Measurements from ENCODE around the gene TMEM154. TPM values are rescaled to one million over a fixed set of nuclear protein-coding genes. Genes with fewer than 3 reads are reported as not detected.

The TMEM154 gene
- total RNA-seq, 5 donors from 2014 or later (not counting 1 experiment from before 2014, with no cell fraction given) = 19.3 to 28.5 (median 24.6) TPM

DNA sequence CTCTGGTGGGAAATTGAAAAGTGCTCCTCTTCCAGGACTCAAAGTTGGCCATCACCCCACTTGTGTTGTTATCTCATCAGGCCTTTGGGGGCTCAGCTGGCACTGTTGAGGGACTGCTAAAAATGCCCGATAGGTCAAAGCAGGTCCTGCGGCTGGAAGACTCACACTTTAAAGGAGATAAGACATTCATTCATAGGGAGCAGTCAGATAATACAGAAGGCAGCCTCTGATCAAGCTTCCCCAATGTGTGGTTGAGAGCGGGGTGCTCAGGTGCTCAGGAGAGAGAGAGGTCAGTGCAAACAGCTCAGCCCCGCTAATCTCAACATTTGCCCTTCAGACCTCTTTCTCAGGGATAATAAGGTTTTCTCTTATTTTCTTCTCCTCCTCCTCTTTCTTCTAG, 70.3 kb downstream of the TMEM154 start:
- H3K36me3 ChIP-seq (ENCODE audit: control insufficient read depth in 2 of 2, extremely low read depth in 1 of 2, insufficient read depth in 1 of 2, low read length in 1 of 2) = no peaks in the 10 kb centered on the region
- Mint-ChIP-seq H3K9me3 (no peaks in the 10 kb centered on the region), H3K4me3 (no peak overlapping the region), H3K27ac (no peak overlapping the region), H3K27me3 (peaks cover 0 to 10% of the 10 kb centered on the region in 2 donors), H3K36me3 (peaks cover 4% of the 10 kb centered on the region), H3K4me1 (peaks cover 0 to 11% (median 9%) of the 10 kb centered on the region in 3 donors)
- peaks cover 0 to 5% of the 10 kb centered on the region in 2 experiments for H3K27me3 ChIP-seq (replicated peaks in 1 of 2; ENCODE audit: control insufficient read depth in 2 of 2, extremely low read depth in 1 of 2, insufficient read depth in 2 of 2, low read length in 1 of 2)
- DNase-seq (no peak), ATAC-seq (replicated peaks in 1 of 4) (no peak)
- no CpG with 5 or more reads among the region's 4 CpGs for WGBS (ENCODE audit: insufficient coverage)
- ChIA-PET CTCF (no interaction called here), POLR2A (no interaction called here)
- H3K27ac ChIP-seq (ENCODE audit: low read length) = no peak overlapping the region
- H3K9me3 ChIP-seq = no peaks in the 10 kb centered on the region
- no peaks in the 10 kb centered on the region for H3K4me1 ChIP-seq (ENCODE audit: control insufficient read depth in 1 of 2, extremely low read depth in 1 of 2, insufficient read depth in 2 of 2, low read length in 2 of 2)
- no peak overlapping the region for H3K4me3 ChIP-seq (ENCODE audit: control insufficient read depth in 1 of 2, extremely low read depth in 1 of 2, low read length in 1 of 2)

DNA sequence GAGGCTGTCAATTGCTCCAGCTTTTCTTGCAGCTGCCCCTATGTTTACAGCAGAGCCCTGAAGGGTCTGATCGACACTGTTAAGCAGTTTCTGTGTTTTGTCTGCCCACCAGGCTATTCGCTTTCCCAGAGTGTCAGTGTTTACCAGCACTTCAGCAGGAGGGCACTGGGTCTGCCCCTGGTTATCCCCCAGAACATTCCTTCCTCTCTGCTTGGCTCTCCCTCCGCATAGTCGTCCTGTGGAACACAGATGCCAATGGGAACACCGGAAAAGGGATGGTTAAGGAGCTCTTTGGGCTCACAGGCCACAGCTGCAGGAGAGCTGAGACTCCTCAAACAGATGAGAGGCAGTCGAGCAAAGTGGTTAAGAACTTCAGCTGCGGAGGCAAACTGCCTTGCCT, 72.6 kb downstream of the TMEM154 start:
- Mint-ChIP-seq H3K4me3 (no peak overlapping the region), H3K27ac (peak overlapping the region; percentile 71 to 82), H3K27me3 (no peaks in the 10 kb centered on the region), H3K36me3 (no peaks in the 10 kb centered on the region), H3K9me3 (no peaks in the 10 kb centered on the region), H3K4me1 (peaks cover 0 to 11% (median 9%) of the 10 kb centered on the region in 3 donors)
- Histone ChIP-seq H3K4me3 (ENCODE audit: control insufficient read depth in 1 of 2, extremely low read depth in 1 of 2, low read length in 1 of 2) (no peak overlapping the region), H3K9me3 (no peaks in the 10 kb centered on the region), H3K27me3 (replicated peaks in 1 of 2; ENCODE audit: control insufficient read depth in 2 of 2, extremely low read depth in 1 of 2, insufficient read depth in 2 of 2, low read length in 1 of 2) (no peaks in the 10 kb centered on the region), H3K27ac (ENCODE audit: low read length) (no peak overlapping the region), H3K36me3 (ENCODE audit: control insufficient read depth in 2 of 2, extremely low read depth in 1 of 2, insufficient read depth in 1 of 2, low read length in 1 of 2) (no peaks in the 10 kb centered on the region), H3K4me1 (ENCODE audit: control insufficient read depth in 1 of 2, extremely low read depth in 1 of 2, insufficient read depth in 2 of 2, low read length in 2 of 2) (no peaks in the 10 kb centered on the region)
- no peak for DNase-seq
- ChIA-PET CTCF (no interaction called here), POLR2A (no interaction called here)
- 63% methylated on average over 7 of the region's 7 CpGs for WGBS (ENCODE audit: insufficient coverage)
- no peak for ATAC-seq (replicated peaks in 1 of 4)

DNA sequence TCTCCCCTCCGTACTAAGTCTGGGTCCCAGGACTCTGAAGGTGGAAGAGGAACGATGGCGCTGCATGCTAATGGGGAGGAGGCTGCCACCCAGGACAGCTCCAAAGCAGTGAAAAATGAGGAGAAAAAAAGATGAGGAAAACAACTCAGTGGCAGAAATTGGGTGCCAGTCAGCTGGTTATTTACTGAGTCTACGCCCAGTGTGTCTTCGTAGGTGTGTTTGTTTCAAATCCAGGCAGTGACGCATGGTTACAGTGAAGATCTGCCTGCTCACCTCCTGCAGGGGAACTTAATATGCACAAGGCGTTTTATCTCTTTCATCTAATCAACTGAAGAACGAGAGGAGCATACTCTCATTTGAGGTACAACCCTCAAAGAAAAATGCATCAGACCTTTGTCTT, 73.0 kb downstream of the TMEM154 start:
- H3K4me1 ChIP-seq (ENCODE audit: control insufficient read depth in 1 of 2, extremely low read depth in 1 of 2, insufficient read depth in 2 of 2, low read length in 2 of 2) = no peaks in the 10 kb centered on the region

DNA sequence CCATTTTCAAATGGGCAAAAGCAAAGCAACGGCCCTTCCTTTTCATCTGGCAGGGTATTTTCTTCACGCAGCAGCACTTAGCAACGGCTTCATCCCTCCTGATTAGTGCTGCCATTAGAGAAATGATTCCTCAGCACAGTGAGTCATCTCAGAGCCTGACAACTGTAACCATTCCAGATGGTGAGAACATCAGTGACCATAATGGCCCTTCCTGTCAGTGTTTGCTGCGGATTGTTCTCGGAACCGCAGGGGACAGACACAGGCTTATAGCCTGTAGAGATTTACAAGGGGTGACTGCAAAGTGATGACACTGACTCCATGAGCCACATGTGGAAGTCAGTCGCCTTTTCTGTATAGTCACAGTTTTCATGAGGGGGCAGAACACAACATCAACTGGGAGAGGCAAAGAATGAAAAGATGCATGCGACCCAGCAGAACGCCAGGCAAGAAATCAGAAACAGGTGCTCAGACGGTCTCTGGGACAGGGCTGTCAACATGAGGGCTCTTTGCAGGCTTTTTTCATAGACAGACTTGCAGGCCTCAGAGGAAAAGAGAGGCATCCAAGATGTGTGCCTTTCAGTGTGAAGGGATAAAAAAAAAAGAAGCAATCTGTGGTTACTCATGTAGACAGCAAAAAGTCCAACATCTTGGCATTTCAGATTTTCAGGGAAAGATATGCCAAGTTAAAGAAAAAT, 74.0 kb downstream of the TMEM154 start:
- Histone ChIP-seq H3K9me3 (no peaks in the 10 kb centered on the region), H3K27me3 (replicated peaks in 1 of 2; ENCODE audit: control insufficient read depth in 2 of 2, extremely low read depth in 1 of 2, insufficient read depth in 2 of 2, low read length in 1 of 2) (no peaks in the 10 kb centered on the region), H3K4me1 (ENCODE audit: control insufficient read depth in 1 of 2, extremely low read depth in 1 of 2, insufficient read depth in 2 of 2, low read length in 2 of 2) (no peaks in the 10 kb centered on the region), H3K4me3 (ENCODE audit: control insufficient read depth in 1 of 2, extremely low read depth in 1 of 2, low read length in 1 of 2) (no peak overlapping the region), H3K27ac (ENCODE audit: low read length) (no peak overlapping the region), H3K36me3 (ENCODE audit: control insufficient read depth in 2 of 2, extremely low read depth in 1 of 2, insufficient read depth in 1 of 2, low read length in 1 of 2) (no peaks in the 10 kb centered on the region)
- Mint-ChIP-seq H3K9me3 (no peaks in the 10 kb centered on the region), H3K4me1 (peaks cover 0 to 10% (median 9%) of the 10 kb centered on the region in 3 donors), H3K27me3 (no peaks in the 10 kb centered on the region), H3K36me3 (no peaks in the 10 kb centered on the region), H3K4me3 (no peak overlapping the region), H3K27ac (no peak overlapping the region)
- ChIA-PET POLR2A (no interaction called here), CTCF (no interaction called here)
- DNase-seq = no peak
- ATAC-seq (replicated peaks in 1 of 4) = no peak
- WGBS (ENCODE audit: insufficient coverage) = 96% methylated on average over 10 of the region's 10 CpGs

More for the DNA sequence above, 73.0 kb downstream of the TMEM154 start:
- Mint-ChIP-seq H3K36me3 (no peaks in the 10 kb centered on the region), H3K27ac (peak overlapping the region; percentile 71 to 82), H3K9me3 (no peaks in the 10 kb centered on the region), H3K4me3 (no peak overlapping the region), H3K4me1 (peaks cover 0 to 11% (median 9%) of the 10 kb centered on the region in 3 donors), H3K27me3 (no peaks in the 10 kb centered on the region)
- ATAC-seq (replicated peaks in 1 of 4) = peak; percentile 71 to 89 (median 78)
- no peaks in the 10 kb centered on the region for H3K27me3 ChIP-seq (replicated peaks in 1 of 2; ENCODE audit: control insufficient read depth in 2 of 2, extremely low read depth in 1 of 2, insufficient read depth in 2 of 2, low read length in 1 of 2)
- peak in 13 of 35 experiments; percentile 2 to 37 (median 12) for DNase-seq
- H3K4me3 ChIP-seq (ENCODE audit: control insufficient read depth in 1 of 2, extremely low read depth in 1 of 2, low read length in 1 of 2) = no peak overlapping the region
- 89% methylated on average over 3 of the region's 8 CpGs for WGBS (ENCODE audit: insufficient coverage)
- POLR2A ChIA-PET = no interaction called here
- no peaks in the 10 kb centered on the region for H3K36me3 ChIP-seq (ENCODE audit: control insufficient read depth in 2 of 2, extremely low read depth in 1 of 2, insufficient read depth in 1 of 2, low read length in 1 of 2)
- H3K9me3 ChIP-seq = no peaks in the 10 kb centered on the region
- CTCF ChIA-PET = no interaction called here
- H3K27ac ChIP-seq (ENCODE audit: low read length) = no peak overlapping the region

DNA sequence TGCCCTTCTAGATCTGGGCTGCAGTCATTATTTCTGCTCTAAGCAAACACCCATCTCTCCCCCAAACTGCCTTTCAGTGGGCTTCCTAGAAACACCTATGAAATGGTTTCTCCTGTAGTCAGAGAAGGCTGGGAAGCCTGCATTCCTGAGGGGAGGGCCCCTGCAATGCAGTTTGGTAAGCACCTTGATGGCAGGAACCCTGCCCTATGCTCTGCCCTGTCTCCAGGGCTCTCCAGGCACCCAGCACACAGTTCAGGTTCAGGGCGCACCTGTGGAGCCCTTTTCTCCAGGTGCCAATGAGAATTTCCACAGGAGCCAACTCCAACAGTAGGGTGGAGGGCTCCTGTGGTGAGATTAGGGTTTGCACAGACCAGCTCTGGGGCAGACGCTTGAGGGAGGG, 74.8 kb downstream of the TMEM154 start:
- ChIA-PET CTCF (no interaction called here), POLR2A (no interaction called here)
- Mint-ChIP-seq H3K4me1 (peaks cover 0 to 9% (median 9%) of the 10 kb centered on the region in 3 donors), H3K4me3 (no peak overlapping the region), H3K27ac (no peak overlapping the region), H3K9me3 (no peaks in the 10 kb centered on the region), H3K27me3 (no peaks in the 10 kb centered on the region), H3K36me3 (no peaks in the 10 kb centered on the region)
- no peak overlapping the region for H3K27ac ChIP-seq (ENCODE audit: low read length)
- DNase-seq = no peak
- no peaks in the 10 kb centered on the region for H3K9me3 ChIP-seq
- no peaks in the 10 kb centered on the region for H3K4me1 ChIP-seq (ENCODE audit: control insufficient read depth in 1 of 2, extremely low read depth in 1 of 2, insufficient read depth in 2 of 2, low read length in 2 of 2)
- ATAC-seq (replicated peaks in 1 of 4) = no peak
- H3K36me3 ChIP-seq (ENCODE audit: control insufficient read depth in 2 of 2, extremely low read depth in 1 of 2, insufficient read depth in 1 of 2, low read length in 1 of 2) = no peaks in the 10 kb centered on the region
- no peaks in the 10 kb centered on the region for H3K27me3 ChIP-seq (replicated peaks in 1 of 2; ENCODE audit: control insufficient read depth in 2 of 2, extremely low read depth in 1 of 2, insufficient read depth in 2 of 2, low read length in 1 of 2)
- WGBS (ENCODE audit: insufficient coverage) = 80% methylated on average over 1 of the region's 2 CpGs
- no peak overlapping the region for H3K4me3 ChIP-seq (ENCODE audit: control insufficient read depth in 1 of 2, extremely low read depth in 1 of 2, low read length in 1 of 2)

DNA sequence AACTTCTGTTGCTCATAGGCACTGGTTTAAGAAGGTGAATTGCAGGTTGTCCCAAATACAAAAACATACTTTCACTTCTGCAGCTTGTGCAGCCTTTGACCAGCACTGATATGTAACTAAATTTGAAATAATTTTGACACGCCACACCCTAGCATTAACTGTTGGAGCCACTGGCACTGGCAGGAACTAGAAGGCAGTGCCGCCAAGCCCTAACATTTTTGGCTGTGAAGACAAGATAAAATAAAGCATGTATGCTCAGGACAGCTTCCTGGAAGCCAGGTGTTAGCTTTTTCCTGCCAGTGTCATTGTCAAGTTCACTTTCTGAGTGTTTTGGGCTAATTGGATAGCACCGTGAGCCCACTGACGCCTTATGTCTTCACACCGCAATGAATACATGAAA, 78.6 kb downstream of the TMEM154 start:
- H3K4me3 ChIP-seq (ENCODE audit: control insufficient read depth in 1 of 2, extremely low read depth in 1 of 2, low read length in 1 of 2) = no peak overlapping the region
- Mint-ChIP-seq H3K4me3 (no peak overlapping the region), H3K27me3 (no peaks in the 10 kb centered on the region), H3K9me3 (no peaks in the 10 kb centered on the region), H3K27ac (no peak overlapping the region), H3K36me3 (no peaks in the 10 kb centered on the region), H3K4me1 (no peaks in the 10 kb centered on the region)
- DNase-seq = no peak
- ATAC-seq (replicated peaks in 1 of 4) = no peak
- H3K9me3 ChIP-seq = no peaks in the 10 kb centered on the region
- H3K27ac ChIP-seq (ENCODE audit: low read length) = no peak overlapping the region
- H3K4me1 ChIP-seq (ENCODE audit: control insufficient read depth in 1 of 2, extremely low read depth in 1 of 2, insufficient read depth in 2 of 2, low read length in 2 of 2) = no peaks in the 10 kb centered on the region
- ChIA-PET POLR2A (no interaction called here), CTCF (no interaction called here)
- H3K27me3 ChIP-seq (replicated peaks in 1 of 2; ENCODE audit: control insufficient read depth in 2 of 2, extremely low read depth in 1 of 2, insufficient read depth in 2 of 2, low read length in 1 of 2) = no peaks in the 10 kb centered on the region
- no peaks in the 10 kb centered on the region for H3K36me3 ChIP-seq (ENCODE audit: control insufficient read depth in 2 of 2, extremely low read depth in 1 of 2, insufficient read depth in 1 of 2, low read length in 1 of 2)
- 87% methylated on average over 3 of the region's 5 CpGs for WGBS (ENCODE audit: insufficient coverage)

DNA sequence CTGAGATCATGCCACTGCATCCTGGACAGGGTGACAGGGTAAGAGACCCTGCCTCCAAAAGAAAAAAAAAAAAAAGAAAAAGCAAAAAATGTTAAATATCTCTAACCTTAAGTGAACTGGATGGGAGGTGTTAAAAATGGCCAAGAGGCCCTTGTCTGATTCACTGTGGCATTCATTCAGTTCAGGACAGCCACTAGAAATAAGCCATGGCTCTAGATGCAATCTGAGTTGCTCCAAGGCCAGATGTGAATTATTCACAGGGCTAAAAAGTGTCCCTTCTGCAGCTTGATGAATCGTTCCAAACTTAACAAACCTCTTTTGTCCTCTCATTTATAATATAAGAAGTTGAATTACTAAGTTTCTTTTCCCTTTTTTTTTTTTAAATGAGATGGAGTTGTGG, 80.2 kb downstream of the TMEM154 start:
- no peaks in the 10 kb centered on the region for H3K27me3 Mint-ChIP-seq
- H3K4me3 Mint-ChIP-seq = no peak overlapping the region
- ChIA-PET POLR2A (no interaction called here), CTCF (no interaction called here)
- DNase-seq (no peak), ATAC-seq (replicated peaks in 1 of 4) (no peak)
- H3K9me3 Mint-ChIP-seq = no peaks in the 10 kb centered on the region
- no peak overlapping the region for H3K27ac ChIP-seq (ENCODE audit: low read length)
- H3K27ac Mint-ChIP-seq = no peak overlapping the region
- no CpG with 5 or more reads among the region's 1 CpG for WGBS (ENCODE audit: insufficient coverage)
- H3K4me1 Mint-ChIP-seq = no peaks in the 10 kb centered on the region
- H3K36me3 ChIP-seq (ENCODE audit: control insufficient read depth in 2 of 2, extremely low read depth in 1 of 2, insufficient read depth in 1 of 2, low read length in 1 of 2) = no peaks in the 10 kb centered on the region
- no peaks in the 10 kb centered on the region for H3K4me1 ChIP-seq (ENCODE audit: control insufficient read depth in 1 of 2, extremely low read depth in 1 of 2, insufficient read depth in 2 of 2, low read length in 2 of 2)
- no peaks in the 10 kb centered on the region for H3K9me3 ChIP-seq
- no peak overlapping the region for H3K4me3 ChIP-seq (ENCODE audit: control insufficient read depth in 1 of 2, extremely low read depth in 1 of 2, low read length in 1 of 2)
- H3K27me3 ChIP-seq (replicated peaks in 1 of 2; ENCODE audit: control insufficient read depth in 2 of 2, extremely low read depth in 1 of 2, insufficient read depth in 2 of 2, low read length in 1 of 2) = peaks cover 0 to 3% of the 10 kb centered on the region in 2 experiments
- H3K36me3 Mint-ChIP-seq = no peaks in the 10 kb centered on the region
